Nephron (organoid): ENCODE measurements around the gene ABCA7.

ENCODE experiments used
- H3K27ac Mint-ChIP-seq, 3 experiments: 2 replicates each; pipeline ENCODE4 v1.8.0; 2020; ENCODE audit warnings: mixed read lengths in 3 of 3, mild to moderate bottlenecking in 2 of 3, moderate library complexity in 1 of 3
- H3K27me3 Mint-ChIP-seq: 2 replicates; pipeline ENCODE4 v1.8.0; 2021; ENCODE audit warnings: low read depth, mild to moderate bottlenecking, moderate library complexity, mixed read lengths
- H3K36me3 Mint-ChIP-seq: 2 replicates; pipeline ENCODE4 v1.8.0; 2020; ENCODE audit warnings: low read depth, mixed read lengths
- H3K4me1 Mint-ChIP-seq: 2 replicates; pipeline ENCODE4 v1.8.0; 2020; ENCODE audit warnings: mixed read lengths
- H3K4me3 Mint-ChIP-seq, 3 experiments: 2 replicates each; pipeline ENCODE4 v1.8.0; 2020; ENCODE audit warnings: mild to moderate bottlenecking in 3 of 3, mixed read lengths in 3 of 3, moderate library complexity in 2 of 3
- H3K9me3 Mint-ChIP-seq: 2 replicates; pipeline ENCODE4 v1.8.0; 2020; ENCODE audit warnings: mixed read lengths
- TF ChIP-seq, protein P1 (sequence below), 3 experiments: fragments of 200-600 bp; sonication (generic); IDR thresholded peaks; one replicate each; pipeline ENCODE4 v1.5.0; 2021; ENCODE audit warnings: antibody characterized with exemption in 3 of 3; ENCODE audit not compliant: unreplicated experiment in 3 of 3

Gene ABCA7

DNA sequence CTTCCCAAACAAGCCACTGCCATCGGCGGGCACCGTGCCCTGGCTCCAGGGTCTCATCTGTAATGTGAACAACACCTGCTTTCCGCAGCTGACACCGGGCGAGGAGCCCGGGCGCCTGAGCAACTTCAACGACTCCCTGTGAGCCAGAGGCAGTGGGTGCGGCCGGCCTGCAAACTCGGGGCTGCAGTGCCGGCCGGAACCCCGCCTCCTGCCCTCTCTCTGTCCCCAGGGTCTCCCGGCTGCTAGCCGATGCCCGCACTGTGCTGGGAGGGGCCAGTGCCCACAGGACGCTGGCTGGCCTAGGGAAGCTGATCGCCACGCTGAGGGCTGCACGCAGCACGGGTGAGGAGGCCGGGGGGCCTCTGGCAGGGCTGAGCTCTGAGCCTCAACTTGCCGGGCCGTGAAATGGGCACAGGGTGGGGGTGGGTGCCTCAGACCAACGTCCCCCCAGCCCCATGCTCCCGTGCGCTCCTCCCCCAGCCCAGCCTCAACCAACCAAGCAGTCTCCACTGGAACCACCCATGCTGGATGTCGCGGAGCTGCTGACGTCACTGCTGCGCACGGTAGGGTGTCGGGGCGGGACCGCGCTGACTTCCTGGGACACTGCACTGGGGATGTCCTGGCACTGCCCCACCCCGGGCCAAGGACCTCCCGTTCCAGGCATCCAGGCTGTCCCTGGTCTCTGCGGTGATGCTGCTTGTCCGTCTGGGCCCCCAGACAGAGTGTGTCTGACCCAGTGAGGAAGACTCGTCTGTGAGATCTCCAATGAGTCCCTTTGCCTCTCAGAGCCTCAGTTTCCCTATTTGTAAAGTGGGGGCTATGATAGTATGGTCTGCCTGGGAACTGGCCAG lies 2.2 kb downstream of the ABCA7 start:
- TF ChIP-seq, protein P1, sequence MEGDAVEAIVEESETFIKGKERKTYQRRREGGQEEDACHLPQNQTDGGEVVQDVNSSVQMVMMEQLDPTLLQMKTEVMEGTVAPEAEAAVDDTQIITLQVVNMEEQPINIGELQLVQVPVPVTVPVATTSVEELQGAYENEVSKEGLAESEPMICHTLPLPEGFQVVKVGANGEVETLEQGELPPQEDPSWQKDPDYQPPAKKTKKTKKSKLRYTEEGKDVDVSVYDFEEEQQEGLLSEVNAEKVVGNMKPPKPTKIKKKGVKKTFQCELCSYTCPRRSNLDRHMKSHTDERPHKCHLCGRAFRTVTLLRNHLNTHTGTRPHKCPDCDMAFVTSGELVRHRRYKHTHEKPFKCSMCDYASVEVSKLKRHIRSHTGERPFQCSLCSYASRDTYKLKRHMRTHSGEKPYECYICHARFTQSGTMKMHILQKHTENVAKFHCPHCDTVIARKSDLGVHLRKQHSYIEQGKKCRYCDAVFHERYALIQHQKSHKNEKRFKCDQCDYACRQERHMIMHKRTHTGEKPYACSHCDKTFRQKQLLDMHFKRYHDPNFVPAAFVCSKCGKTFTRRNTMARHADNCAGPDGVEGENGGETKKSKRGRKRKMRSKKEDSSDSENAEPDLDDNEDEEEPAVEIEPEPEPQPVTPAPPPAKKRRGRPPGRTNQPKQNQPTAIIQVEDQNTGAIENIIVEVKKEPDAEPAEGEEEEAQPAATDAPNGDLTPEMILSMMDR (IDR thresholded peaks at IDR 0.05; ENCODE audit: unreplicated experiment in 3 of 3), result no peak
- peaks cover 25% of the 10 kb centered on the region for H3K4me1 Mint-ChIP-seq
- H3K36me3 Mint-ChIP-seq, result peaks cover 17% of the 10 kb centered on the region
- H3K4me3 Mint-ChIP-seq, result peak overlapping the region in 2 of 3 experiments; percentile 43 to 94
- no peaks in the 10 kb centered on the region for H3K27me3 Mint-ChIP-seq
- no peak overlapping the region for H3K27ac Mint-ChIP-seq
- H3K9me3 Mint-ChIP-seq, result no peaks in the 10 kb centered on the region

DNA sequence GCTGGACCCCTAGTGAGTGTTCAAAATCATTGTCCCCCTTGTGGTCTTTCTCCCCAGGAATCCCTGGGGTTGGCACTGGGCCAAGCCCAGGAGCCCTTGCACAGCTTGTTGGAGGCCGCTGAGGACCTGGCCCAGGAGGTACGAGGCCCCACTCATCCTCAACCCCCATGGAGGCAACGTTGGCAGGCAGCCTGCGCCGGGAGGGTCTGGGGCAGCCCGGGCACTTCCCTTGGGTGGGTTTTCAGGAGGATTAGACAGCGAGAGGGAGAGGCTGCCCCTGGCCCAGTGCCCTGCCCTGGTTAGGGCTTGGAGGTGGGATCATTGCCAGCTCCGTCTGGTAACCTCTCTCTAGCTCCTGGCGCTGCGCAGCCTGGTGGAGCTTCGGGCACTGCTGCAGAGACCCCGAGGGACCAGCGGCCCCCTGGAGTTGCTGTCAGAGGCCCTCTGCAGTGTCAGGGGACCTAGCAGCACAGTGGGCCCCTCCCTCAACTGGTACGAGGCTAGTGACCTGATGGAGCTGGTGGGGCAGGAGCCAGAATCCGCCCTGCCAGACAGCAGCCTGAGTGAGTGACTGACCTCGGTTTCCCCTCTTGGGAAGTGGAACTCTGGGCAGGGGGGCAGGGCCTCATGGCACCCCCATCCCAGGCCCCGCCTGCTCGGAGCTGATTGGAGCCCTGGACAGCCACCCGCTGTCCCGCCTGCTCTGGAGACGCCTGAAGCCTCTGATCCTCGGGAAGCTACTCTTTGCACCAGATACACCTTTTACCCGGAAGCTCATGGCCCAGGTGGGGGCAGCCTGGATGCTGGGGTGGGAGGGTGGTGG lies 3.0 kb downstream of the ABCA7 start:
- no peak overlapping the region for H3K27ac Mint-ChIP-seq
- H3K4me1 Mint-ChIP-seq, result peaks cover 25% of the 10 kb centered on the region
- H3K36me3 Mint-ChIP-seq, result peaks cover 11% of the 10 kb centered on the region
- peak overlapping the region in 1 of 3 experiments; percentile 43 for H3K4me3 Mint-ChIP-seq
- no peaks in the 10 kb centered on the region for H3K27me3 Mint-ChIP-seq
- TF ChIP-seq, protein P1 (IDR thresholded peaks at IDR 0.05; ENCODE audit: unreplicated experiment in 3 of 3), result no peak
- no peaks in the 10 kb centered on the region for H3K9me3 Mint-ChIP-seq

DNA sequence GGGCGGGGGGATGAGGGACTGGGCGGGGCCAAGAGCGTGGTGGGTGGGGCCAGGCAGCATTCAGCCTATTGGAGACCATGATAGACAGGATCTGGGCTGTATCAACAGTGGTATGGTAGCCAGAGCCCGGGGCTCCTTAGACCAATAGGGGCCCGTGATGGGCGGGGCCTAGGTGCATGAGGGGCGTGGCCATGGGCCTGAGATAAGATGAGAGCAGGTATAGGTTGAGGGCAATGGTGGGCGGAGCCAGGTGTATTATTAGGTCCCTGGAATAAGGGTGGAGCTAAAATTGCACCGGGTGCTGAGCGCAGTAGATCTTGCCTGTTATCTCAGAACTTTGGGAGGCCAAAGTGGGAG lies 5.3 kb downstream of the ABCA7 start:
- H3K4me1 Mint-ChIP-seq, result peaks cover 10% of the 10 kb centered on the region
- H3K27ac Mint-ChIP-seq, result no peak overlapping the region
- H3K9me3 Mint-ChIP-seq, result no peaks in the 10 kb centered on the region
- TF ChIP-seq, protein P1 (IDR thresholded peaks at IDR 0.05; ENCODE audit: unreplicated experiment in 3 of 3), result no peak
- H3K27me3 Mint-ChIP-seq, result no peaks in the 10 kb centered on the region
- no peaks in the 10 kb centered on the region for H3K36me3 Mint-ChIP-seq
- H3K4me3 Mint-ChIP-seq, result no peak overlapping the region

DNA sequence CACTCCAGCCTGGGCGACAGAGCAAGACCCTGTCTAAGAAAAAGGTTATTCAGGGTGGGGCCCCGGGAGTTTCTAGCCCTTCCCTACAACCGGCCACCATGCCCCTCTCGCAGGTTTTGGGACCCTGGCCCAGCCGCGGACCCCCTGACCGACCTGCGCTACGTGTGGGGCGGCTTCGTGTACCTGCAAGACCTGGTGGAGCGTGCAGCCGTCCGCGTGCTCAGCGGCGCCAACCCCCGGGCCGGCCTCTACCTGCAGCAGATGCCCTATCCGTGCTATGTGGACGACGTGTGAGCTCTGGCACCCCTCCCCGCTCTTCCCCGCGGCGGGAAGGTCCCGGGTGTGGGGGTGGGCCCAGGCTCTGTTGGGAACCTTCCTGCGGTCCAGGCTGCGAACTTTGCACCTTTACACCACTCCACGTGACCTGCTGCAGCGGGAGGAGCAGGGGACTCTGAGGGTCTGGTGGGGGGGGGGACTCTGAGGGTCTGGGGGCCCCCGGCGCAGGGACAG lies 6.3 kb downstream of the ABCA7 start:
- no peak overlapping the region for H3K27ac Mint-ChIP-seq
- H3K9me3 Mint-ChIP-seq, result no peaks in the 10 kb centered on the region
- TF ChIP-seq, protein P1 (IDR thresholded peaks at IDR 0.05; ENCODE audit: unreplicated experiment in 3 of 3), result no peak
- no peak overlapping the region for H3K4me3 Mint-ChIP-seq
- H3K27me3 Mint-ChIP-seq, result no peaks in the 10 kb centered on the region
- no peaks in the 10 kb centered on the region for H3K36me3 Mint-ChIP-seq
- peaks cover under 1% of the 10 kb centered on the region for H3K4me1 Mint-ChIP-seq

DNA sequence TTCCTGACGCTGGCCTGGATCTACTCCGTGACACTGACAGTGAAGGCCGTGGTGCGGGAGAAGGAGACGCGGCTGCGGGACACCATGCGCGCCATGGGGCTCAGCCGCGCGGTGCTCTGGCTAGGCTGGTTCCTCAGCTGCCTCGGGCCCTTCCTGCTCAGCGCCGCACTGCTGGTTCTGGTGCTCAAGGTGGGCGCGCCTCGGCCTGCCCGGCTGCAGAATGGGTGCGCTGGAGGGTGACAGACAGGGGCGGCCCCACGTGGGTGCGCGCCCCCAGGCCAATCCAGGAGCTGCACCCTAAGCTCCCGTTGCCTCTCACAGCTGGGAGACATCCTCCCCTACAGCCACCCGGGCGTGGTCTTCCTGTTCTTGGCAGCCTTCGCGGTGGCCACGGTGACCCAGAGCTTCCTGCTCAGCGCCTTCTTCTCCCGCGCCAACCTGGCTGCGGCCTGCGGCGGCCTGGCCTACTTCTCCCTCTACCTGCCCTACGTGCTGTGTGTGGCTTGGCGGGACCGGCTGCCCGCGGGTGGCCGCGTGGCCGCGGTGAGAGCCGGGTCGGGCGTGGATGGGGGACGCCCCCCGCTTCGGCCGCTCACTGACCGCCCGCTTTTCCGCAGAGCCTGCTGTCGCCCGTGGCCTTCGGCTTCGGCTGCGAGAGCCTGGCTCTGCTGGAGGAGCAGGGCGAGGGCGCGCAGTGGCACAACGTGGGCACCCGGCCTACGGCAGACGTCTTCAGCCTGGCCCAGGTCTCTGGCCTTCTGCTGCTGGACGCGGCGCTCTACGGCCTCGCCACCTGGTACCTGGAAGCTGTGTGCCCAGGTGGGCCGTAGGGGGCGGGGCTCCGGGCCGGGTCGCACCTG lies 7.2 kb downstream of the ABCA7 start:
- Mint-ChIP-seq H3K27me3 (no peaks in the 10 kb centered on the region), H3K9me3 (no peaks in the 10 kb centered on the region), H3K36me3 (no peaks in the 10 kb centered on the region), H3K4me1 (no peaks in the 10 kb centered on the region), H3K27ac (no peak overlapping the region), H3K4me3 (no peak overlapping the region)
- TF ChIP-seq, protein P1 (IDR thresholded peaks at IDR 0.05; ENCODE audit: unreplicated experiment in 3 of 3), result no peak
